ENCODE data around the gene IDH3B.
"Not testable (repeated sequence)": the region's sequence is repeated elsewhere in the genome, so short reads cannot be mapped to it uniquely, and the experiment has no call there.

Gene IDH3B

DNA sequence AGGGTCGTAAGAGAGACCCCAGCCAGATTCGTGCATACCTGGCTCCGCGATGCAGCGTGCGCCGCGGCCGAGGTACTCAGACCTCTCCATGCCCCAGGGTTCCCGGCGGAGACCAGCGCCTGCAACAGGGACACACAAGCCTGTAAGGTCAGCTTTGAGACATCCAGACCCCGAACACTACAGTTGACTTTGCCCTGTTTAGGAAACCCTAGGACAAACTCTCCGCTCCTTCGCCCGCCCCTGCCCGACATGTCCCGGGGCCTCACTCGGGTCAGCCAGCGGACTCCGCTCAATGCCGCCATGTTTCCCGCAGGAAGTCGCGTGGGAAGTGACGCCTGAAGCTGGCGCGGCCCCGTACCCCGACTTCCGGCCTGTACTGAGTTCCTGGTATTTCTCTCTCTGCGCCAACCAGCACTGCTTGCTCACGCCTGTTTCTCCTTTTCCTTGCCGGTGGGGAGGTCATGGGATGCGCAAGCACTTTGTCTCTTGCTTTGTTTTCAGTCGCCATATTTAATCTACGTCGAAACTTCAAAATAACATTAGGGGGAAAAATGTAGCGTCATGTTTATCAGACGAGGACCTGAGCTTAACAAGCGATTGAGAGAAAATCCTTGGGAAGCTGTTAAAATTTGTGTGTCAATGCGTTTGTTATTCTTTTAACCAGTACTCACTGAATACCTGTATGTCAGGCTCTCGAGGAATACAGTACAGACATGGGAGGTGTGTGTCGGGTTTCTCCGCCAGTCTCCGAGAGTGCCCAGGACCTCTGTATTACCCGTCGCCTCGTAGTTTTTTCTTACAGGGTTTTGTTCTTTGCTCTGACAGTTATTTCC, at the start of gene IDH3B:
Gene IDH3B (minus strand): TSS at position 330 of the 833 bp plus-strand sequence. CDS start 28 bp downstream, at position 302.
- DNase-seq = peak; percentile 89

DNA sequence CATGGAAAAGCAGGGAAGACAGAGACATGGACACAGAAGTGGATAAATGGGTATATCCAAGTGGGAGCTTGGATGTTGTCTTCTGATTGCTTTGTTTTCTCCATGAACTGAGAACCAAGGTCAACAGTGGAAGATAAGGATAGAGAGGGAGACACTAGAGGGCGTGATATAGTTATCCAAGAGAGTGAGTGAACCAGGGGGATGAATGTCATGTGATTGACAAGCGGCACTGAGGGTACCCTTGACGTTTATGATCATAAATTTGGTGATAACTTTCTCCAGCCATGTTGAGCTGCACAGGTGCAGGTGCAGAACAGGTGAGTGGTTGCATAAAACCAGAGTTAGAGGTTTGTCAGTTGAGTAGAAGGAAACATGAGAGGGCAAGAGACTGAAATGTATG, 49.3 kb upstream of the IDH3B start:
- DNase-seq = no peak

DNA sequence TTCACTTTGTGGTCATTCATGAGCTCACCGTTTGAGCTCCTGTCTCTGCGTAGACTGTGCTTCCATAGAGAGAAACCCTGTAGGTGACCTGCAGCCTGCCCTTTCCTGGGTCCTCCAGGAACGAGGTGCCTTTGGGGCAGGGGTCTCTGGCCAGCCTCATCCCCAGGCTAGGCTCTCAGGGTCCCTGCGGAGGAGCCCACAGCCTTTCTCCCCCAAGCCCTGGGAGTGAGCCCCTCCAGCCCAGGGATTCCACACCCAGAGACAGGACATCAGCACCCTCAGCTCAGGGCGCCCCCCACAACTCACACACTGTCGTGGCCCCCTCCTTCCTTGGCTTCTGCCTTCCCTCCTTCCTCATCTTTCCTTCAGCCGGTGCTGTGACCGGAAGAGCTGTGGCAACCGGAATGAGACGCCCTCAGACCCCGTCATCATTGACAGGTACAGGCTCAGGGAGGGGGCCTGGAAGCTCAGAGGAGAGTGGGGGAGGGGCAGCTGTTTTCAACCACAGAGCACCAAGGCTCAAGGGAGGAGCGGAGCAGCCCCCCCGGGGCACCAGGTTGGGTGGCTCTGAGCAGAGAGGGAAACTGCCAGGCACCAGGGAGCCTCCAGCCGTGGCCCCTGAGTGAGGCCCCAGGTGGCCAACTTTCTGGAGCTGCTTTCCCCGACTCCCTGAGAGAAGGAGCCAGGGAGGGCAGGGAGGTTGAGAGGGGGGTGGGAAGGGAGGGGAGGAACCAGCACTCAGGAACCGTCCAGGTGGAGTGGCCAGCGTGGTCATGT, 45.4 kb upstream of the IDH3B start:
- no peak for DNase-seq

DNA sequence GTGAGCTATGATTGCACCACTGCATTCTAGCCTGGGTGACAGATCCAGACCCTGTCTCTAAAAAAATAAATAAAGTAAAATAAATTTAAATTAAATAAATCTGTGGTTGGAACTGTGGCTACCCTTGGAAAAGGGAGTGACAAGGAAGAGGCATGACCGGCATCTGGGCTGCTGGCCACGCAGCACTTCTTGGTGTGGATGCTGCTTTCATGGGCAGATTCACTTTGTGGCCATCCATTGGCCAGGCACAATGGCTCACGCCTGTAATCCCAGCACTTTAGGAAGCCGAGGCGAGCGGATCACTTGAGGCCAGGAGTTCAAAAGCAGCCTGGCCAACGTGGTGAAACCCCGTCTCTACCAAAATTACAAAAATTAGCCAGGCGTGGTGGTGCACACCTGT, 44.6 kb upstream of the IDH3B start:
- DNase-seq = no peak

DNA sequence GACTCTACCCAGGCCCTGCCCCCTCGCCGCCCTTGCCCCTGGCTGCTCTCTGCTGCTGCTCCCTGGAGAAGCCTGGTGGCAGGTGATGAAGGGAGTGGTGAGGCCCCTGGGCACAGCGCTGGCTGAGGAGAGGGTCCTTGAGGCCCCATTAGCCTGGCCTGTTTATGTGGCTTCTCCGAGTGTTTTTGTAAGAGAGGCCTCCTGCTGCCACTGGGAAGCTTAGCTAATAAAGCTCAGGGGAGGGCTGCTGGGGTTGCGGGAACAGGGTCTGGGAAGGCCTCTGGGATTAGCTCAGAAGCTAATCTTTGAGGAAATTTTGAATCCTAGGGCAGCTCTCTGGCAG, 44.0 kb upstream of the IDH3B start:
- no peak for DNase-seq

DNA sequence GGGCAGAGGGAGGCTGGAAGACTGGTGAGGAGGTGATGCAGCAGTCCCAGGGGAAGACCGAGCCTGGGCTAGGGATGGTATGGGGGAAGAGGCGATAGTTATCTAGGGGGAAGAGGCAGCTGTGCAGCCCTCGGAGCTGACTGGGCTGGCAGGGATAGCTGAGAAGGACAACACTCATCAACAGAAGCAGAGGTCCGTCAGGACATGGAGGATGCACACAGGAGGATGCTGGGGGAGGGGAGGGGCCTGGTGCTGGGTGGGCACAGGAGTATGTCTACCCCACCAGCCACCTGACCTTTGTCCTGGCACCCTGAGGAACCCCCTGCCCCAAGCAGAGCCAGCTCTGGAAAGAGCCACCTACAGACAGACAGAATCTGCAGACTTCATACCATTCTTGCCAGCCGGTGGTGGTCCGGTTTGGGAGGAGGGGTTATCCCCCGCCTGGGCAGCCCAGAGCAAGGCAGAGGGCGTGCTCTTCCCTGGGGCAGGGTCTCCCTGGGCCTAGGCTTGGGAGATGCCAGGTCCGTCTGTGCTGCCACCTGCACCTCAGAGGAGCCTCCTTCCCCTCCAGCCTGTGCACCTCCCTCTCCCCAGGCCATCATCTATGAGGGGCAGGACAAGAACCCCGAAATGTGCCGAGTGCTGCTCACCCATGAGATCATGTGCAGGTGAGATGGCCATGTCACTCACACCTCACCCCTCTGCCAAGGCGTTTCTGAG, 43.5 kb upstream of the IDH3B start:
- DNase-seq = no peak

DNA sequence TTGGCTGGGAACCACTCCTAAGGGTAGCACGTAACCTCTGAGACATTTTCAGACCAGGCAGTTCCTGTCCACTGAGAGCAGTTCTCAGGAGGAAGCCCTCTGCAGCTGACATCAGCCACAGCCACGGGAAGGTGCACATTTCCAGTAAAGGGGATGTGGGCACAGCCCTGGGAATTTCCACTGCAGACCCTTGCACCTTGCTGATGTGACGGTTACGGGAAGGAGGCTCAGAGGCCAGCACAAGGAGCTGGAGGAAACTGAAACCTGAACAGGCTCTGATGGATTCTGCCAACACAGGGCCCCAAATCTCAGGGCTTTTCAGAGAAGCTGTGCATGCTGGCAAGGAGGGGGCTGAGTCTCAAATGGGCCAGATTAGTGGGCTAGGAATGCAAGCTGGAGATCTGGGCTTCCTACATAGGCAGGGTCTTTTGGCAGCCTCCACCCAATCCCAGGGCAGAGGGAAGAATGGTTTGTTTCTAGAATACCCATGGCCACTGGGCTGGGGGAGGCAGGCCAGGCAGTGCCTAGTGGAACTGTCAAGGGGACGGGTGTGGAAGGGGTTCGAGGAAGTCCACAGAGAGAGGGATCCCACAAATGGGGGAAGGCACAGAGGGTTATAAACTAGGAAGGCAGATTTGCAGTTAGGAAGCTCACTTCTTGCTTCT, 42.8 kb upstream of the IDH3B start:
- DNase-seq = no peak

DNA sequence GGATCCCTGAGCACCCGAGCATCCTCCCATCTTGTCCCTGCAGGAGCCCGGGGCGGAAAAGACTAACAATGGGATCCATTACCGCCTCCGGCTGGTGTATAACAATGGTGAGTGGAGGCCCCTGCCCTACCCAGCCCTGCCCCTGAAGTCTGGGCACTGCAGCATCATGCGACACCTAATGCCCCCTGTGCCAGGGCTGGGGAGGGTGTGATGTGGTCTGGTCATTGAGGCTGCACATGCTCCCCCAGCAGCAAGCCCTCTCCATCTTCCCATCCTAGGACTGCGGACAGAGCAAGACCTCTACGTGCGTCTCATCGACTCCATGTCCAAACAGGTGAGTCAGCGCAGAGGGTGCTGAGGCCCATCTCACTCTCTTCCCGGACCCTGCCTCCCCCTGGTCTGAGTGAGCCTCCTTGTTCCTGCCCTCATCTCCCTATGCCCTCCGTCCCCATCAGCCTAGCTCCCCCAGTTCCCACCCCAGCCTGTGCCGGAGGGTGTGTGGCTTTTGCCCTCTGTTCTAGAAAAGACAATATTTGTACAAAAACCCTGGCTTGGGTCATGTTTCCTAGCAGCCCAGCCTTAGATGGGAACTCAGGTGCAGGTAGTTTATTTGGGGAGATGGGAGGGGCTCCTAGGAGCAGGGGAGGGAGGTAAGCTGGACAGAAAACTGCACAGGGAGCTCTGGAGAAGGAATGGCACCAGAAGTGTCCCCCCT, 42.1 kb upstream of the IDH3B start:
- no peak for DNase-seq

DNA sequence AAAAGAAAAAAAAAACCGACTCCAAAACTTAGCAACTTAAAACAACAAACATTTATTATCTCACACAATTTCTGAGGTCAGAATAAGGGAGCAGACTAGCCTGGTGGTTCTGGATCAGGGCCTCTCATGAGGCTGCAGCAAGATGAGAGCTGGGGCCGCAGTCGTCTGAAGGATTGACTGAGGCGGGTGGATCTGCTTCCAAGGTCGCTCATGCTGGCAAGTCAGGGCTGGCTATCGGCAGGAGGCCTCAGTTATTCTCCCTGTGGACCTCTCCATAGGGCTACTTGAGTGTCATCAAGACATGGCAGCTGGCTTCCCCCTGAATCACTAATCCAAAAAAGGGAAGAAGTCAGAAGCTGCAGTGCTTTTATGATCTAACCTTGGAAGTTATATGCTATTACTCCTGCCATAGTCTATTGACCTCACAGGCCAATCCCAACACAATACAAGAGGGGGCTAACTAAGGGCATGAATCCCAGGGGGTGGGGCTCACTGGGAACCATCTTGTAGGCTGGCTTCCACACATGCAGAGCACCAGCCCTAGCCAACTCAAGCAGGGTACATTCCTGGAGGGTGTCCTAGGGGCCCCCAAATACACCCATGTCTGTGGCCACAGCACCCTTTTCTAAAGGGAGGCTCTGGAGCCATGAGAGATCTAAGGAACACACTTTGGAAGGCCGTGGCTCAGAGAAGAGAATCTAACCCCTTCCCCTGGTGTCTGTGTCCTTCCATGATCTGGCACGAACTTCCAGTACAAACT, 39.9 kb upstream of the IDH3B start:
- DNase-seq = no peak

DNA sequence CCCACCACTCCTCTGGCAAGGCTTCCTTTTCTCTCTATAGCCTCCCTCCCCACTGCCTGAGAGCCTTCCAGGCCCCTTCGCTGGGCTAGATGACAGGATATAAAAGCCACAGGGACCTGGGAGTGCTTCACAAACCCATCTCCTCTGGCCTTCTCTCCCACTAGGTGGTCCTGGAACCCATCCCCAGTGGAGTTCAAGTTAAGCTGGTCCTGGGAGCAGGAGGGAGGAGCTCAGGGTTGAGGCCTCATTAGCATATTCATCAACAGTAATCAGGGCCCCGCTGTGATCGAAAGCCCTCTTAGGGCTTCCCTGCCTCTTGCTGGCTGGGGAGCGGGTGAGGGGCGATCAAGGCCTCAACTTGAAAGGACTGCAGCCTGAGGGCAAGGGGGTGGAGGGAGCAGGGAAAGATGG, 37.7 kb upstream of the IDH3B start:
- DNase-seq = no peak

DNA sequence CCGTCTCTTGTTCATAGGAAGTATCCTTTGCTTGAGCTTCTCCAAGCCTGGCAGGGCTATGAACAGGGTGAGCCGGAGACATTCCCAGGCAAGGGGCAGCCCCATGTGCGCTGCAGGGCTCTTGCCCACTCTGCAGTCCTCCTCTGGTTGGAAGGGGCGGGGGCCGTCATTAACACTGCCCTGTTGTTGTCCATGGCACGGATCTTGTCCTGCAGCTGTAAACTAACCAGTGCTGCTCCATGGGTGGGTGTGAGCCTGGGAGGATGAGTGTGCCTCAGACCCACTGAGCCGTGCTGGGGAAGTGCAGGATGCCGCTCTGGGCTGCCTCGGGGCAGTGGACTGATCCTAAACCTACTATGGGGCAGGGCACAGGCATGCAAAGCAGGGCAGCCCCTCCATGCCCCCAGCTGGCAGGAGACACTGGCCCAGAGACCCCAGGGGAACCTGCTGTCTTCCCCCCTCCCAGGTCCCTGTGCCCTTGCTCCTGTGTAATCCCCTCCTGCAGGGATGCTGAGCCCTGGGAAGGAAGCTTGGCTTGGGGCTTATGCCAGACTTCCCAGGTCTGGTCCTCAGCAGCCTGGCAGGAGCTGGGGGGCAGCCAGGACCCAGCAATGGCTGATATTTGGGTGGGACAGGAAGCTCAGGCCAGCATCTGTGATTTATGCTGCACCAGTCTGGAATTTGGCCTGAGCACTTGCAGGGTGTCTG, 37.1 kb upstream of the IDH3B start:
- no peak for DNase-seq

DNA sequence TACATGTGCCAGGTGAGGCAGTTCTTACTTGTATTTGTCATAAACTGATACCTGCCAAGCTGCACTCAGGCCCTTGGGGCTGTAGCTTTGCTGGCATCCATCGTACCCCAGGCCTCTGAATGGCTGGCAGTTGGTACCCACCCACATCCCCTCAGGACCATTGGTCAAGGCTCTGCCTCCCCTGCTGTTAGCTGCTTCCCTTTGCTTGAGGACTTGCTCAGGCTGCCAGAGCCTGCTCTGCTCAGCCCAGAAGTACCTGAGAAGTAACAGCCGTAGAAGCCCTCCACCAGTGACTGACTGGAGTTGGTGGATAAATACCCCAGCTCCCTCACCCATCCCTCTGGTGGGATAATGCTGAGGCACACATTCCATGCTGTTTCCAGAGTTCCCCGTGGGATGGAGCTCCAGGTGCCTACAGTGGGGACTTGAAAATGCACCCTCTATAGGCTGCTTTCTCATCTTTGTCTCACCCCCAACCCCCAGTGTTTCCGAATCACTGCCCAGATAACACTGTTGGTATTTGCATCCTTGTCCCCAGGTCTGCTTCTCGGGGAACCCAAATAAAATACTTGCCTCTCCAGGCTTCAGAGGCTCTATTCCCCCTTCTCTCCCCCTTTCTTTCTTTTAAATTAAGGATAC, 35.9 kb upstream of the IDH3B start:
- no peak for DNase-seq

DNA sequence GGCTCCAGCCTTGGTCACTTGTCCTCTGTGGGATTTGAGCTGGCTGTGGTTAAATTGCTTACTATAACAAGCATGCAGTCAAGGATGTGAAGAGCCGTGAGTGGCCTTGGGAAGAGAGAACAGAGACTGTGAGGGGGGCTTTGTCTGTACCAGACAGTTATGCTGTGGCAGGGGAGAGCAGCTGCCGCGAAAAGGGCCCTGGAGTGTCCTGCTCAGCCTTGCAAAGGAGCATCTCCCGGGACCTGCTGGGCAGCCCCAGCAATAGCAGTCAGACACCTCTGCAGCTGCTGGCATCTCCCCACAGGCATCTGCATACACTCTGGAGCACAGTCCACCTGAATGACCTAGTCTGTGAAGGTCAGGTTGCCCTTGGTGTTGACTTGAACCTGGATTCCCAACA, 34.9 kb upstream of the IDH3B start:
- no peak for DNase-seq

DNA sequence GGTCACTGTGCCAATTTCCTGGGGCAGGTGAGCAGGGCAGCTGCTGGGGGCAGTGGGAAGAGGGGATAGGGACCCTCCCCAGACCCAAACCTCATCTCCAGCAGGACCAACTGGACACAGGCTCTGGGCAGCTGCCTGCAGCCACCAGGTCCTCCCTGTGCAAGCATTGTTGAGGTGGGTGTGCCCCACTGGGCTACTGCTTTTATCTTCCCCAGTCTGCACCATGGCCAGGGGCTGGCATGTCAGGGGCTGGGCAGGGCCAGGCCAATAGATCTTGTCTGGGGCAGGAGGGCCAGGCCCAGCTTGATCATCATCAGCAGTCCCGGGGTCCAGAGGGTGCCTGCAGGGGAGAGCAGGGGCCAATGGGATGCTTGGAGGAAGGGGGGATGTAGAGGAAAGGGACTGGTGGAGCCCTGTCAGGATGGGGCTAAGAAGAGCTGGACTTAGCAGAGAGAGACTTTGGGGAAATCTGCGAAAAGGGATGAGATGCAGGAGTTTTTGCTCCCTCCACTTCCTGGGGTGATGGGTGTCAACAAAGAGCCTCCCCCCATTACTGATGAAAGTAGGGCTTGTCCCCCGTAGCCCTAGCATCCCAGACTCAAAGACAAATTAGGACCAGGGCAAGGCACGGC, 34.3 kb upstream of the IDH3B start:
- no peak for DNase-seq

DNA sequence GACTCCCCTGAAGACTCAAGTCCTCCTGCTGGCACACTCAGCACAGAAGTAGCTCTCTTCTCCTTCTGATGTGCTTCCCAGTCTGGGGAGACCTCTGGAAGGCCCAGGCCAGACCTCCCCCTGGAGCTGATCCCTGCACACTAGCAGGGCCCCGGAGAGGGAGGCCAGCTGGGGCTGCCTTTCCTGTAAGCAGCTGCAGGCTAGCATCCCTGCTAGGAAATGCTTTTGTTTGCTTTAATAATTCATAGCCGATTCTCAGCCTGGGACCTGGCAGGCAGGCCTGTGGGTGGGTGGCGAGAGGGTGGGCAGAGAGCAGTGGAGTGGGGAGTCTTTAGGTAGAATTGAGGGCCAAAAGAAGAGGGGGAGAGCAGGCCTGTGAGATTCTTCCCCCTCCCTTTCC, 33.8 kb upstream of the IDH3B start:
- DNase-seq = no peak

DNA sequence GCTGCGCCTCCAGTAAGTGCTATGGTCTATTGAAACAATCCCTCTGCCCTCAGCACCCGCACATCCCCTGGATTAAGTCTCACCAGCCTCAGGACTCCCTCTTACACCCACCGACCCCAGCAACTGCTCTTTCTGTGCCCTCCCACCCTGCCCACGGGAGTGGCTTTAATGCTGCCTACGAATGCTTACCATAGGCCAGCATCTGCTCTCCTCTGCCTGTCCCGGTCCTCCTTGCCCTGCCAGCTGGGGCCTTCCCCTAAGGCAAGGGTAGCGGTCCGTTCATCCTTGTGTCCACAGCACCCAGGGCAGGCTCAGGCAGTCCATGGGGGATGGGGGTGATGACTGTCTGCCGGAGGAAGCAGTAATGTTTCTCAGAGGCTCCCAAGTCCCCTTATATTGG, 32.6 kb upstream of the IDH3B start:
- no peak for DNase-seq

DNA sequence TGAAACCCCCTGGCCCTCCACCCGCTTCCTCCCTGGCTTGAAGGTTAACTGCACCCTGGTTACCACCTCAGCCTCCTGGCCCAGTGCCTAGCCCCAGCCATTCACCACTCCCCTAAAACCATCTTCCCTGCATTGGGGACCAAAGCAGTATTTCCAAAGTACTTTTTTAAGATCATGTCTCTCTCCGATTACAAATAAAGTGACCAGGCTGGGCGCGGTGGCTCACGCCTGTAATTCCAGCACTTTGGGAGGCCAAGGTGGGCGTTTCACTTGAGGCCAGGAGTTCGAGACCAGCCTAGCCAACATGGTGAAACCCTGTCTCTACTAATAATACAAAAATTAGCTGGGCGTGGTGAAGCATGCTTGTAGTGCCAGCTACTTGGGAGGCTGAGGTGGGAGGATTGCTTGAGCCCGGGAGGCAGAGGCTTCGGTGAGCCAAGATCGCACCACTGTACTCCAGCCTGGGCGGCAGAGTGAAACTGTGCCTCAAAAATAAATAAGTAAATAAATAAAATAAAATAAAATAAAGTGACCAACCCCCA, 32.0 kb upstream of the IDH3B start:
- DNase-seq = not testable (repeated sequence)

DNA sequence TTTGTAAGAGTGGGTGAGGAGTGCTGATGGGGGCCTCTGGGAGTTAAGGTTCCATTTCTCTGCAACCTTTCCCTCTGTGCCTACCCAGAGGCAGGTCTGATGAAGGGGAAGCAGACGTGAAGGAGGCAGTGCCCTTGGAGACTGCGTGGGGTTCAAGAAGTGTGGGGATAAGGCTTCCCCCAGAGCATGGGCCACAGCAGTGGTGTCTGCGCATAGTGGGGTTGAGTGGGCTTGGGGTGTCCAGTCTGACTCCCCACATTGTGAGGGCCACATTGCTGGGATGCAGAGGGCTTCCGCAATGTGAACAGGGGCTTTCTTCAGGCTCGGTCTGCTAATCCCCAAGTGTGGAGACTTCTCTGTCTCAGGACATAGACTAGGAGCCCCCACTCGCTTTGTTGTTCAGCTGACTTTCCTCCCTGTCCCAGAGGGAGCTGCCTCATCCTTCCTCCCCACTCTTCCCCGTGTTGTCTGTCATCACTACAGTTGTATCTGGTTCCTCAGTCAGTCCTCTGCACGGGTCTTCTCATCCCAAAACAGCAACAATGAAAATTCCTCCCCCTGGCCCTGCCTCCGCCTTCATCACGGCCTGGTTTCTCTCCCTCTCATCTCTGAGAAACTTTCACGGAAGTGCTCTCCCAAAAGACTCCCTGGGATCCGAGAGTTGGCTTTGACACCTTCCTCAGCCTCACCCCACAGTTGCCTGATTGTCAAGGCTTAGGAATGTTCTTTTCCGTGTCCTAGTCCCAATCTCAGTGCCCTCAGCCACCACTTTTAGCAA, 31.4 kb upstream of the IDH3B start:
- DNase-seq = no peak

DNA sequence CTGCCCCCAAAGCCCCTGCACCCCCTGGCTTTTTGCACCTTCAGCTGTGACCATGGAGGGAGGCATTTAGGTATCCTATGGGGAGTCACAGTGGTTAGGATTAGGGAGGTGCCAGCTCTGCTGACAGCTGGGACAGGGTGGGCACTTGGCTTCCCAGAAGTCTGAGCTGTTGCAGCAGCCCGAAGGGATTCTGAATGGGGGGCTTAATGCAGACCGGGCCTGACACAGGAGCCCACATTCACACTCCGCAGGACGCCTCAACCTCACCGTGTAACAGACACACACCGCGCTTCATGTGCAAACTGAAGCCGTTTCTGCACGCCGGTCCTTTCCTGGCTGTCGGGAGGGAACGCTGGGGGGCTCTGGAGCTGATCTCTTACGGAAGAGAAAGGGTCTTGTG, 30.5 kb upstream of the IDH3B start:
- DNase-seq = no peak
